Adrenal gland (tissue), 5 donors: ENCODE data around the gene KLF7.

ENCODE experiments used
- POLR2A ChIP-seq, 2 donors: fragments of 450-650 bp; IDR thresholded peaks; one replicate each; pipeline ENCODE4 v1.6.1; 2017; ENCODE audit warnings: antibody characterized with exemption in 2 of 2, mild to moderate bottlenecking in 2 of 2, moderate library complexity in 1 of 2
- TF ChIP-seq, protein P1 (sequence below), 6 experiments: fragments of 450-650 bp in 4 of 6; fragments of 200-600 bp in 2 of 6; sonication (generic) in 1 of 6; IDR thresholded peaks; 1 replicate in 5 of 6; 2 replicates in 1 of 6; pipeline versions ENCODE4 v1.5.1 to v1.8.0; 2016 to 2021; ENCODE audit warnings: antibody characterized with exemption in 6 of 6, mild to moderate bottlenecking in 2 of 6, moderate library complexity in 1 of 6
- donor health status: DM: no; HTN: no; CAD: no.

DNA sequence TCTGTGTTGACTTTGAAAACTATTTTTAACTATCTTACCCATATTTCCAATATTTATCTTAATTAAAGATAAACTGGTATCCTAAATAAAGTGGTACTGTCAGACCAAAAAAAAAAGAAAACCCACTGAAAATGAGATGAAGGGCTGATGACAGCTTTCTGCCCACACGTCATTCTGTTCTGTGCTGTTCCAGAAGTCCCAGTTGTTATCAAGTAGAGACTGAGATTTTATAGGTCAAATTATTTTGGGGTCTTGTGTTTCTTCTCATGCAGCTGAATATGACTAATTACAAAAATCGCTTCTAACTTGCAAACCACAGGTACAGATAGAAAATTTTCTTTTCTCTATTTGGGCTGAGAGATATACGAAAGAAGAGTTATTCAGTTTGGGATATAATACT, 48.7 kb upstream of the KLF7 start:
- TF ChIP-seq POLR2A (IDR thresholded peaks at IDR 0.05) = no peak
- TF ChIP-seq, protein P1, sequence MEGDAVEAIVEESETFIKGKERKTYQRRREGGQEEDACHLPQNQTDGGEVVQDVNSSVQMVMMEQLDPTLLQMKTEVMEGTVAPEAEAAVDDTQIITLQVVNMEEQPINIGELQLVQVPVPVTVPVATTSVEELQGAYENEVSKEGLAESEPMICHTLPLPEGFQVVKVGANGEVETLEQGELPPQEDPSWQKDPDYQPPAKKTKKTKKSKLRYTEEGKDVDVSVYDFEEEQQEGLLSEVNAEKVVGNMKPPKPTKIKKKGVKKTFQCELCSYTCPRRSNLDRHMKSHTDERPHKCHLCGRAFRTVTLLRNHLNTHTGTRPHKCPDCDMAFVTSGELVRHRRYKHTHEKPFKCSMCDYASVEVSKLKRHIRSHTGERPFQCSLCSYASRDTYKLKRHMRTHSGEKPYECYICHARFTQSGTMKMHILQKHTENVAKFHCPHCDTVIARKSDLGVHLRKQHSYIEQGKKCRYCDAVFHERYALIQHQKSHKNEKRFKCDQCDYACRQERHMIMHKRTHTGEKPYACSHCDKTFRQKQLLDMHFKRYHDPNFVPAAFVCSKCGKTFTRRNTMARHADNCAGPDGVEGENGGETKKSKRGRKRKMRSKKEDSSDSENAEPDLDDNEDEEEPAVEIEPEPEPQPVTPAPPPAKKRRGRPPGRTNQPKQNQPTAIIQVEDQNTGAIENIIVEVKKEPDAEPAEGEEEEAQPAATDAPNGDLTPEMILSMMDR (IDR thresholded peaks at IDR 0.05) = no peak
